ENCODE results near the gene LTO1. TPM values are rescaled to one million over a fixed set of nuclear protein-coding genes. Genes with fewer than 3 reads are reported as not detected.

Gene LTO1
- total RNA-seq, 1 donor from 2014 or later, result 35.2 TPM

- no peak for ATAC-seq
Observed at GRCh38 chr11:69641681-69642548, 33.2 kb downstream of the LTO1 start.

GRCh38 chr11:69640995-69641581 lies 34.1 kb downstream of the LTO1 start, which contains the start of gene CCND1:
Gene CCND1 (plus strand): TSS chr11:69641156. CDS start chr11:69641314, 158 bp downstream.
- DNase-seq (ENCODE audit: low spot score) (peak; percentile 77), ATAC-seq (peak; percentile 31)
- intact Hi-C loops (cut with DNase I), result loop anchor here (10.0 kb wide), 1 partner anchor 346 kb away; the partner anchor contains the start of gene MYEOV

More at GRCh38 chr11:69641681-69642548, 33.2 kb downstream of the LTO1 start:
- DNase-seq (ENCODE audit: low spot score), result peak; percentile 57
- intact Hi-C loops (cut with DNase I), result loop anchor here (10.0 kb wide), 1 partner anchor 347 kb away; the partner anchor contains the start of gene MYEOV

- intact Hi-C loops (cut with DNase I), result loop anchor here (10.0 kb wide), 1 partner anchor 346 kb away; the partner anchor contains the start of gene MYEOV
- DNase-seq (ENCODE audit: low spot score), result peak; percentile 77
- ATAC-seq, result no peak
Observed at GRCh38 chr11:69640260-69640994, 34.7 kb downstream of the LTO1 start.

- ATAC-seq (no peak), DNase-seq (ENCODE audit: low spot score) (no peak)
- intact Hi-C loops (cut with DNase I), result loop anchor here (5.0 to 10.0 kb wide), 3 partner anchors 153 to 345 kb away; partner anchors contain the start of gene MYEOV
Observed at GRCh38 chr11:69639831-69640230, 35.3 kb downstream of the LTO1 start.

- DNase-seq (ENCODE audit: low spot score) (peak; percentile 93), ATAC-seq (peak; percentile 73)
- intact Hi-C loops (cut with DNase I), result loop anchor here (5.0 kb wide), 2 partner anchors 152 to 197 kb away; no protein-coding TSS in a partner anchor
Observed at GRCh38 chr11:69638941-69639681, 36.0 kb downstream of the LTO1 start.

- peak; percentile 3 for ATAC-seq
- peak; percentile 67 for DNase-seq (ENCODE audit: low spot score)
- intact Hi-C loops (cut with DNase I), result loop anchor here (5.0 kb wide), 2 partner anchors 151 to 196 kb away; no protein-coding TSS in a partner anchor
Observed at GRCh38 chr11:69637941-69638871, 36.9 kb downstream of the LTO1 start.

GRCh38 chr11:69637198-69637940 lies 37.8 kb downstream of the LTO1 start:
- DNase-seq (ENCODE audit: low spot score) (no peak), ATAC-seq (peak; percentile 13)
- intact Hi-C loops (cut with DNase I), result loop anchor here (5.0 kb wide), 2 partner anchors 150 to 195 kb away; no protein-coding TSS in a partner anchor

- DNase-seq (ENCODE audit: low spot score), result peak; percentile 89
- peak; percentile 73 for ATAC-seq
Observed at GRCh38 chr11:69636512-69637197, 38.5 kb downstream of the LTO1 start.

GRCh38 chr11:69635804-69636511 lies 39.2 kb downstream of the LTO1 start:
- ATAC-seq (no peak), DNase-seq (ENCODE audit: low spot score) (peak; percentile 52)

More at GRCh38 chr11:69636512-69637197, 38.5 kb downstream of the LTO1 start:
- intact Hi-C loops (cut with DNase I), result loop anchor here (5.0 kb wide), 2 partner anchors 149 to 194 kb away; no protein-coding TSS in a partner anchor

GRCh38 chr11:69635195-69635594 lies 40.0 kb downstream of the LTO1 start:
- no peak for ATAC-seq
- intact Hi-C loops (cut with DNase I), result loop anchor here (5.0 kb wide), 2 partner anchors 148 to 193 kb away; no protein-coding TSS in a partner anchor
- DNase-seq (ENCODE audit: low spot score), result no peak

More at GRCh38 chr11:69635804-69636511, 39.2 kb downstream of the LTO1 start:
- intact Hi-C loops (cut with DNase I), result loop anchor here (5.0 kb wide), 2 partner anchors 149 to 194 kb away; no protein-coding TSS in a partner anchor

- intact Hi-C loops (cut with DNase I), result no loop called here
- no peak for ATAC-seq
- no peak for DNase-seq (ENCODE audit: low spot score)
Observed at GRCh38 chr11:69634590-69634989, 40.6 kb downstream of the LTO1 start.

- intact Hi-C loops (cut with DNase I), result no loop called here
- DNase-seq (ENCODE audit: low spot score), result no peak
- no peak for ATAC-seq
Observed at GRCh38 chr11:69634069-69634468, 41.1 kb downstream of the LTO1 start.

- intact Hi-C loops (cut with DNase I), result no loop called here
- DNase-seq (ENCODE audit: low spot score) (no peak), ATAC-seq (no peak)
Observed at GRCh38 chr11:69632900-69633299, 42.3 kb downstream of the LTO1 start.

- no peak for DNase-seq (ENCODE audit: low spot score)
- intact Hi-C loops (cut with DNase I), result no loop called here
- ATAC-seq, result no peak
Observed at GRCh38 chr11:69630424-69630823, 44.7 kb downstream of the LTO1 start.

GRCh38 chr11:69630017-69630416 lies 45.1 kb downstream of the LTO1 start:
- intact Hi-C loops (cut with DNase I), result no loop called here
- no peak for ATAC-seq
- no peak for DNase-seq (ENCODE audit: low spot score)

All from sciatic nerve (tissue), 2 donors.